GM19023 (cell line): ENCODE results near the gene ELMO3.
A peak's percentile ranks its signal among the peaks of the same experiment; 100 is the strongest.

ENCODE experiments used
- ATAC-seq: cut with Tn5 transposase; IDR thresholded peaks from one replicate; pipeline ENCODE4 v1.9.1; 2021; ENCODE audit warnings: mild to moderate bottlenecking, moderate library complexity; ENCODE audit not compliant: unreplicated experiment

ELMO3 gene

DNA sequence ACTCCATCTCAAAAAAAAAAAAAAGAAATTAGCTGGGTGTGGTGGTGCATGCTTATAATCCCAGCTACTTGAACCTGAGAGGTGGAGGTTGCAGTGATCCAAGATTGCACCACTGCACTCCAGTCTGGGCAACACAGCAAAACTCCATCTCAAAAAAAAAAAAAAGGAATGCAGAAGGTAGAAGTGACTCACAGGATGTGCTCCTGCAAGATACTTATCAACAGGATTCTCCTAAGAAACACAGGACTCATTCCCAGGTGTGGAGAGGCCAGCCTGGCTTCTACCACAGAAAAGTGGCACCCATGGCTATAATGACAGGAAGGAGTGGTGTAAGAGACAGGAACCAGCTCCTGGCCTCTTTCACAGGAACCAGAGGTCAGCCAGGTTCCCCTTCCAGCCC, 13.8 kb downstream of the ELMO3 start:
- ATAC-seq: no peak

DNA sequence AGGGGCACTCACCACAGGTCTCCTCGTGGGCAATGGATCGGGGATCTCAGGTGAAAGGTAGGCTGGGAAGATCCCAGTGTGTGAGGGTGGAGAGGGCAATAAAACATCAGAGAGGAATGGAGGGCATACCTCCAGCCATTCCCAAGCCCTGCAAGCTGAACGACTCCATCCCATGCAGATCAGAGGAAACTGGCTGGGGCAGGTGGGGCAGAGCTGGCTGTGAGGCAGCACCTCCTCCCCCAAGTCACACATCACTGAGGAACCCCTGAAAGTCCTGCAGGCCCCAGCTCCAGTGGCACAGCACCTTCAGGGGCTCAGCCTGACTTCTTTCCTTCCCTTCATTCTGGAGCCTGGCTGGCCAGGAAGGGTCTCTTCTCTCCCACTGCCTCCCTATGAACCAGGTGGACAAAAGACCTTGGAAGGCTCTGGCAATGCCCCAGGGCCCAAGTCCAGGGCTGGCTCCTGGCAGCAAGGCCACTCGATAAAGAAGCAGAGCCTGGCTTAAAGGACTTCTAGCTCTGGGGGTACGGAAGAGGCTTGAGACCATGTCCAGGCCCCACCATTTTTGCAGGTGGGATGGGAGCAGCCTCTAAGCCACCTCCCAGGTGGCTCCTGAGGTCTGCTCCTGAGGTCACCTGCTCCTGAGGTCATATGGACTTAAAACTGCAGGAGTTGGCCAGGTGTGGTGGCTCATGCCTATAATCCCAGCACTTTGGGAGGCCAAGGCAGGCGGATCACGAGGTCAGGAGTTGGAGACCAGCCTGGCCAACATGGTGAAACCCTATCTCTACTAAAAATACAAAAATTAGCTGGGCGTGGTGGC, 14.5 kb downstream of the ELMO3 start:
- ATAC-seq: no peak

DNA sequence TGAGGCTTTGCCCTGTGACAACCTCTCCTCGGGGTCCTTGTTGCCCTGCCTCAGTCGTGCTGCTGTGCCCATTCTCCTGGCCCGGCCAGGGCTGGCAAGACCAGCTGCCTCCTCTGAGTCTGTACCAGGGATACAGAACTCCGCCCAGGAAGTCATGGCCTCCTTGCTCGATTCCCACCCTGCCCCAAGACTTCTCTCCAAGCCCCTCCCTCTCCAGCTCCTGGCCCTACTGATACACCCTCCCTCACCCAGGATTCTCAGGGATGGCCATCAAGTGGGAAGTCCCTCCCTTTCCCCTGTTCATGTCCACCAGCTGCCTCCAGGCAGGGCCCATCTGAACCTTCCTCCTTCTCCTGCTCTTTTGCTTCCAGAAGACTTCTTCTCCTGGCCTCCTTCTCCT, 16.8 kb downstream of the ELMO3 start:
- no peak for ATAC-seq

DNA sequence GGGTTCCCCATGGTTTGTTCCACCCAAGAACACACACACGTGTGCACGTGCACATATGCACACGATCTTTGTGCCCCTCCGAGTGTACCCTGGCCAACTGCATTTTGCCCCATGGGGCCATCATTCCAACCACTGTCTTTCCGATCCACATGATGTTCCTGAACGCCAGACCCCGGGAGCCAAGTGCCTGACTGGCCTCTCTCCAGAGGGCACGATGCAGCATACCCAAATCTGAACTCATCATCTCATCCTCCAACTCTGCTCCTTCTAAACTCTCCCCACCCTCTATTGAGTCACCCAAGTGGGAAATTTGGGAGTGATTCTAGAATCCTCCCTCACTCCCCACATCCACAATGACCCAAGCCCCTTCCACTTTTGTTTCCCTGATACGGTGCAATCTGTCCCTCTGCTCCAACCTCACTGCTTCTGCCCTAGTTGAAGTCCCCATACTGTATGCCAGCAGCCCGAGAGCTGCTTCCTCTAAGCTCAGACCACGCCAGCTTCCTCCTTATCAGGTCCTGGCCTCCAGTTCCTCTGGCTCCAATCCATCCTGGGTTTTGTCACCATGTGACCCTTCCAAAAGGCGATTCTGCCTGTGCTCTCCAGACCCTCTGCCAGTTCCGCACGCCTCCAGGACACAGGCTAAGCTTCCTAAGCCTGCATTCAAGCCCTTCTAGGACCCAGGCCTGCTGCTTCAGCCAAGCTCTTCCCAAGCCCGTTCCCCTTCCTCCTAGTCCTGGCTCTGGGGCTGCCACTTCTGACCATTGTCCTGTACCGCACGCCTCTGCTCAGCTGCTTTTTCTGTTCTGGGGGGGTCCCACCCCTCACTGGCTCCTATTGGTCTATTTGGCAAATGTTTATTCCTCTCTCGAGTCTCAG, 17.9 kb downstream of the ELMO3 start:
- no peak for ATAC-seq

DNA sequence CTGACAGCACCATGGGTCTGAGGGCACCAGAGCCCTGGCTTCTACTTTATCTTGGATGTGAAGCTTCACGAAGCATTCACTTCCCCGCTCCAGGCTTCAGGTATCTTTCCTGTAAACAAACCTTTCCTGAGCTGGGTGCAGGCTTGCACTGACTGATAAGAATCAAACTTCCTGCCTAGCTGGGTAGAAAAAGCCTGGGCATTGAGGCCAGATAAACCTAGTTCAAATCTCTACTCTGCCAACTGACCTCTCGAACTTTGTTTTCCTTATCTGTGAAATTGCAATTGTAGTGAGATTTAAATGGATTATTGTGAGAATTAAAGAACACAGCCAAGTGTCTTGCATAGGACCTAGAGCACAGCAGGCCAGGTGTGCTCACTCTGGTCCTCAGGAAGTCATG, 25.1 kb downstream of the ELMO3 start:
- no peak for ATAC-seq

DNA sequence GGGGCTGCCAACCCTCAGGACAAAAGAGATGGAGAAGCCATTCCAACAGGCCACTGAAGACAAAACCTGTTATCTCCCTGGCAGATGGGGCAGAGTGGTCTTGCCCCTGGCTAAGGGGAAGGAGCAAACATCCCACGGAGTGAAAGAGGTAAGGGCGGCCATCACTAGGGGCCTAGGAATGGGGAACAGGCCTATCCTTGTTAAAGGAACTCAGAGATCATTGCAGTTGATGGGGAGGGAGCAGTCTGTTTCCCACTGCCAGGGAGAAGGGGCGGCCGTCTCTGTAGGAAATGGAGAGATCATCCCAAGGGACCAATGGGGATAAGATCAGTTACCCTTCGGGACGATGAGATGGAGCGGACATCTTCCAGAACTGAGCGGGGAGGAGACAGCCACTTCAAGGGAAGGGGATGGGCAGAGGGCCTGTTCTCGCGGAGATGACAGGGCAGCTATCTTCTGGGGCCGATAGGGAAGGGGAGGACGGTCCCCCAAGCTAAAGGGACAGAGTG, 27.4 kb downstream of the ELMO3 start:
- ATAC-seq: peak; percentile 1

DNA sequence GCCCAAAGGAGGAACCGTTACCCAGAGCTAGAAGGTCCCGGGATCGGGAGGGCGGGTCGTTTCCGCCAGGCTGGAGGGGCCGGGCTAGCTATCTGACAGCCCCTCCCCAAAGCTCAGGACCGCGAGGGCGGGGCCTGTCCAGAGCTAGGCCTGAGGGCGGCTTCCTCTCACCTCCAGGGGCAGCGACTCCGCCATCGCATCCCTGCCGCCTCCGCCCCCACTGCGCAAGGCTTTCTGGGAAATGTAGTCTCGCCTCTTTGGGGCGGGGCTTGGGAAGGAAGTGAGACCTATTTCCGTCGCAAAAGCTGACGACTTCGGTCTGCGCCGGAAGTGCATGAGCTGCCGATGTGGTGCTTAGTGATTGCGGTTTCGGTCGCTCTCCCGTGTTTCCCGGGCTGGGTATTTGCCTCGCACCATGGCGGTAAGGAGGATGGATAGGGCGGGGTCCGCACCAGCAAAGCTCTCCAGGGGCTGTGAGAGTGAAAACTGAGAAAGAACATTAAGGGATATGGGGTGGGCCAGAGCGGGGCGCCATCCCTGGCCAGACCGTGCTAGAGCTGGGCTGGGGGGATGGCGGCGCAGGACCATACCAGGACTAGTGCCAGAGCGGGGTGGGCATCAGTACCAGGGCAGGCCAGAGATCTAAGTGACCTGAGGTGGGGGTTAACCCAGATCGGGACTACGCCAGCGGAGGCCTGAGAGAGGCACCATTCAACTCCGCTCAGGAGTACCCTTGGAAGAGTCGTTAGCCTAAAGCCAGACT, 28.1 kb downstream of the ELMO3 start, which contains the start of gene TMEM208:
TSS of gene TMEM208 (plus strand) at position 327 of the 763 bp plus-strand sequence. CDS start at position 416, 89 bp downstream.
- peak; percentile 94 for ATAC-seq

DNA sequence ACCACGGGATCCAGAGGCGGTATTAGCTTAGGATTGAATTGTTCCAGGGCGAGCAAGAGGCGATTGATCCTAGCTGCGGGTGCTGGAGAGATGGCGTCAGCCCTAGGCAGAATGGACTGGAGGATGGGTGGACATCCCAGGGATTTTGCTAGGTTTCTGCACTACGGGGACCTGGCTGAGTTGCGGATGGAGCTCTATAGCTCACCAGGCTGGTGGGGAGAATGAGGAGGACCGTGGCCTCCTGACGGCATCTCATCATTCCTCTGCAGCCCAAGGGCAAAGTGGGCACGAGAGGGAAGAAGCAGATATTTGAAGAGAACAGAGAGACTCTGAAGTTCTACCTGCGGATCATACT, 28.6 kb downstream of the ELMO3 start:
- no peak for ATAC-seq

DNA sequence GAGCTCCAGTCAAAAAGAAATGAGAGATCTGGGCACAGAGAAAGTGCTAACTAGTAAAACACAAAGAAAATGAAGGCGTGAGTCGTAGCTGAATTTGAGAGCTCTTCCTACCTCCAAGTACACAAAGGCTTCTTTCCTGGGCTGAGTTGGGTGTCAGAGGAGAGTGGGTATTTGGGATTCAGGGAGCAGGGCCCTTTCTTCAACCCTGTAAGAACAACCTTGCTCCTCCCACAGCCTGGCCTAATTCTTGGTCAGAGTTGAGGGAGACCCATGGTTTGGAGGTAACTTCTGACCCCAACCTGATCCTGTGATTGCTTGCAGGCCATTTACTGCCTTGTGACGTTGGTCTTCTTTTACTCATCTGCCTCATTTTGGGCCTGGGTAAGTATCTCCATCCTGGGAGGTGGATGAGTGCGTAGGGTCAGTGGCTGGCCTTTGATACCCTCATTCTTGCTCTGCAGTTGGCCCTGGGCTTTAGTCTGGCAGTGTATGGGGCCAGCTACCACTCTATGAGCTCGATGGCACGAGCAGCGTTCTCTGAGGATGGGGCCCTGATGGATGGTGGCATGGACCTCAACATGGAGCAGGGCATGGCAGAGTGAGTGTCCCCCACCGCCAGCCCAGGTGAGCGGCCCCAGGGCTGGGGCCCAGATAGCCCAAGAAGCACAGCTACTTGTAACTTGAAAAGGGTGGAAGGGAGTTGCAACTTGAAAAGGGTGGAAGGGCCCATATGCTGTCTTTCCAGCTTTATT, 29.3 kb downstream of the ELMO3 start:
- no peak for ATAC-seq

DNA sequence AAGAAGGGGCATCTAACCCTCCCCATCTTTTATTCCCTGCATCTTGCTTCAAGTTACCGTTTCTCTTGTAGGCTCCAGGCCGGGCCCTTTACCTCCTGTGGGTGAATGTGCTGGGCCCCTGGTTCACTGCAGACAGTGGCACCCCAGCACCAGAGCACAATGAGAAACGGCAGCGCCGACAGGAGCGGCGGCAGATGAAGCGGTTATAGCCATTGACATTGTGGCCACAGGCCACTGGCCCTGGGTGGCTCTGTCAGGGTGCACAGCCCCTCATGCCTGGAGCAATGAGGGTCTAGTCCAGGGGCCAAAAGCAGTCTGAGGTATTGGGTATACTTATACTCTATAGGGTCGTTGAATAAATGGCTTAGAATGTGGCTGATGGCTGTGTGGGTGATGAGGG, 30.0 kb downstream of the ELMO3 start:
- ATAC-seq: no peak

DNA sequence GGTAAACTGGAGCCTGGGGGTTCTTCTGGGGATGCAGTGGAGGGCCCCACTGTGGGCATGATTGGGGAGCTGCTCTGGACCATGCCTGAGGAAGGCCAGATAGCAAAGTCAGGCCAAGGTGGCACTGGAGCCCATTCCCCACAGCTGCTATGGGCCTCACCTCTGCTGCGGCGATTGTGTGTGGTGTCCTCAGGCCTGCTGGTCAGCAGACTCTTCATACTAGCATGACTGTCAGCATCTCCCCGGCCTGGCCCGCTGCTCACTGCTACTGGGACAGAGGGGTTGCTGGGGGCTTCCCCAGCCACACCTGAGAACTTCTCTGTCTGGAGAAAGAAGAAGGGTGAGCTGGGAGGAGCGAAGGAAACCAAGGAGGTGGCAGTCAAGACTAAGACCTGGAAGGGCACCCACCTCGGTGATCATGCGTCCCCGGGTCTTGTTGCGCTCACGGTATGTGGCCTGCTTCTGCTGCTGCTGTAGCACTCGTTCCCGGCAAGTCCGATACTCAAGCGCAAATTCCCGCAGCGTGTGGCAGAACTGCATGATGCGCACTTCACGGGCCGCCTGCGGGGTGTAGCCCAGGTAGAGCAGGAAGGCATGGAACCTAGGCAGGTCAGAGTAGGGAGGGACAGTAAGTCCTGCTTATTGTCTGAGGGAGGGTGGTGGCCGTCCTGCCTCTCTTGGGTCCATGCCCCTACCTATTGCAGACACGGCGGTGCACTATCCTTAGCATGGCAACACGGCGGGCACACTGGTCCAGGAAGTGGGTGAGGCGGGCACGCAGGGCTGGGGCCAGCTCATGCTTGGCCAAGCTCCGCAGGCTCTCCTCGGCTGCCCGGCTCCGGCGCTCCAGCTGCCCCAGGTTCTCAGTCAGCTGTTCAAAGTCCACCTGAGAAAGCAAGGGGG, 31.2 kb downstream of the ELMO3 start:
- no peak for ATAC-seq

DNA sequence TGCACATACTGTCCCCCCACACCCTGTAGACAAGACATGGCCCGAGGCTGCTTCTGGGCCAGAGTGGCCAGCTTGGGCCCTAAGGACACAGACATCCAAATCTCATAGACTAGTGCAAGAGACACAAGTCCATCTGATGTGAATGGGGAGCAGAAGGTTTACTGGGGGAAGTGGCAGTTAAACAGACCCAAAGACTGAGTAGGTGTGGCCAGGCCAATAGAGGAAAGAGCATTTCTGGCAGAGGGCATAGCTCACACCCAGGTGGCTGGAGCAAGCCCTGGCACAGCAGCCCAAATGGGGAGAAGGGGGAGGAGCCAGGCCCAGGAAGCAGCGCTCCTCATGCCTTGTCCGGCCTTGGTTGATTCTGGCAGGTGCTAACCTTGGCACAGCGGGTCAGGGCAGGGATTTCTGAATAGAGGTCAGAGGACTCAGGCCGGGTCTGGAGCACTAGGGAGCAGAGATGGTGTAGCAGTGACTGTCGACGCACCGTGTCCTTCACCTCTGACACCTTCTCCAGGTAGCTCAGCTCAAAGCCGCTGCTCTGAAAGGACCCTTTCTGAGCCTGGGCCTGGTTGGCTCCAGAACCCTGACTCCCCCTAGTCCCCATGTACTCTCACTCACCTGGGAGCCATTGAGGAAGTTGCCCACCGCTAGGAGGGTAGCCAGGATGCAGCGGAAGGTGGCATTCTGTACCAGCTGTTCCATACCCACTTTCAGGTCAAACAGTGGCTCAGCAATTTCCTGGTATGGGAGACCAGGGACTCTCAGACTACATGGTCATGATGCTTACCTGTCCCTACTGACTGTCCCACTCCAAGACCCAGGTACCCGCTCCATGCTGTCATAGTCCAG, 32.1 kb downstream of the ELMO3 start:
- ATAC-seq: no peak

DNA sequence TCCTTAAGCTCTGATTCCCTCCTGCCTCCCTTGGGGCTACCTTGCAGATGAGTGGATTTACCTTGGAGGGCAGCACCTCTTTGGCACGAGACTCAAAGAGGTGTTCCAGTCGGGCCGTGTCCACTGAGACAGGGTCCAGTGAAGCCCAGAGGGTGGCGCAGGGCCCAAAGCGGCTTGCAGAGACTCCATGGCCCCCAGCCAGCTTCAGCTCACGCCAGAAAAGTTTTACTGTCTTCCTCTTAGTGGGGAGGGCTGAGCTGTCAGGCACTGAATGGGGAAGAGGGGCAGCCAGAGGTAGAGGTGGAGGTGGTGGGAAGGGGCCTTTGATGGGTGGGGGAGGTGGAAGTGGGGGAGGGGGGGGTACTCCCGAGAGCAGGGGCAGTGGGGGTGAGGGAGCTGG, 34.7 kb downstream of the ELMO3 start:
- no peak for ATAC-seq

DNA sequence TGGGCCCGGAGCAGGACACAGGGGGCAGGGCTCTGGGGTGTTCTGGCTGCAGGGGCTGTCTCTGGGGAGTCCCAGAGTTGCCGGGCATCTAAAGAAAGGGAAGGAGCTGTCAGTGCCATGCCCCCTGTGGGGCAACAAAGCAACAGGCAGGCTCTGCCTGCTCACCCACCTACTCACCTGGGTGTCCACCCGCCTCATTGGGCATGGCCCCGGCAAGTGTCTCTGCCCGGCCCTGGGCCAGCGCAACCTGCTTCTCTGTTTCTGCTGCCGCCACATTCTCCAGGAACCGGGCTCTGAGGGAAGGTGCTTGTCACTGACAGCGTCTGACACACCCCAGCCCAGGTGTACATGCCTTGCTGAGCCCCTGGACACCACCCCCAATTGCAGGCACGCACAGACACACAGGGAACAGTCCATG, 35.3 kb downstream of the ELMO3 start:
- ATAC-seq: no peak

DNA sequence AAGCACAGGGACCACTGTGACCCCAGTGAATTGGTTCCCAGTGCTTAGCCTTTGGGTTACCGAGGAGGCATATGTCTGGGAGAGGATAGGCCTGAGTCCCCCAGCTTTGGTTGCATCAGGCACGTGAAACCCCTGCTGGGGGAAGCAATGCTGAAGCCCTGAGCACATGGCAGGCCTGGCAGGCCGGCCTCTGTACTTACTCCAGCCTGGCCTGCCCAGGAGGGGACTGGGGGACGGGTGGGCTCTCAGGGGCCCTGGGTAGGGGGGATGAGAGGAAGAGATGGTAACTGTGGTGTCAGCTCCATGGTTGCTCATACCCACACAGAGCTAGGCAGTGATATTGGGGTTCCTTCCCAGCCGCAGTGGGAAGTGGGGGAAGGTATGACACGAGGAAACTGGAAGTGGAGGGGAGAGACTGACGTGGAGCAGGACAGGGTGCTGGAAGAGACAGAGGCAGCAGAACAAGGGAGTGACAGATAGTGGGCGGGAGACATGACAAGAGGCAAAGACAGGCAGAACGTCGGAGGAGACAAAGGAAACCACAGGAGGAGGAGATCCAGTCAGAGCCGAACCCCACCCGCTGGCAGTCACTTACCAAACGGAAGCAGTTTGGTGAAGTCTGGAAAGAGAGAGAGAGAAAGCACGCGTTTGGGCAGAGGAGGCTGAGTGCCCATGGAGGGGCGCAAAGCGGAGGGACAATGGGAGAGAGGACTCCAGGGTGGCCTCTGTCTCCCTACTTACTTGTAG, 37.1 kb downstream of the ELMO3 start:
- no peak for ATAC-seq

DNA sequence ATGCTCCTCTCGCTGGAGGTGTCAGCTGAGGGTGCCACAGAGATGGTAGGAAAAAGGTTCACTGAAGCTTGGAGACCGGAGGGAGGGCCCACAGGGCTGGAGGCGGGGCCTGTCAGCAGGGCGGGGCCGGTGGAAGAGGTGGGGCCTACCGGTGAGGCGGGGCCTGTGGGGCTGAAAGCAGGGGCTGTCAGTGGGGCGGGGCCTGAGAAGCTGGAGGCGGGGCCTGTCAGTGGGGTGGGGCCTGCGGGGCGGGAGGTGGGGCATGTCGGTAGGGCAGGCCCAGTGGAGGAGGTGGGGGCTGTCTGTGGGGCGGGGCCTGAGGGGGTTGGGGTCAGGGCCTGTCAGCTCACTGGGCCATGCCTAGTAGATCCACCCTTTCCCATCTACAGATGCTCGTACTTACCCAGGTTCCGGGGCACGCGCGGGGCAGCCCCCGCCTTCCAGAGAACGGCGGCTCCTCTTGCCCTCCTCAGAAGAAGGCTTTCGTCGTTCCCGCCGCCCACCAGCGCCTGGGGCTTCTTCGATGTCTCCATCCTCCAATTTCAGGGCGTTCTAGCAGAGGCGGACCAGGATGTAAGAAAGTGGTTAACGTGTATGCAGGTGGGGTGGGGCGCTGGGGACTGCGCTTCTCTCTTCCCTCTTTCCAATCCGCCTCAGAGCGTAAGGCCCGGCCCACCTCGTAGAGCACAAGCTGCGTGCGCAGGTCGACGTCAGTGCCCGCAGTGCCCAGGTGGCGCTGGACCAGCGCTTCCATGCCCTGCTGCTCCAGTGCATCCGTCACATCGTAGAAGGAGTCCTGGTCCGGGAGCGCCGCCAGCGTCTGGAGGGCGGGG, 37.8 kb downstream of the ELMO3 start:
- no peak for ATAC-seq
